Activated naive CD4-positive, alpha-beta T cell treated with anti-CD3 and anti-CD28 coated beads, Interleukin-2, amount 50 U/mL, for 16 hours (primary cell): Measurements from ENCODE around the gene HYAL4.

Experiments used
- DNase-seq: peaks from one replicate; pipeline ENCODE4 v3.0.0-alpha.2; 2020

Gene HYAL4

DNA sequence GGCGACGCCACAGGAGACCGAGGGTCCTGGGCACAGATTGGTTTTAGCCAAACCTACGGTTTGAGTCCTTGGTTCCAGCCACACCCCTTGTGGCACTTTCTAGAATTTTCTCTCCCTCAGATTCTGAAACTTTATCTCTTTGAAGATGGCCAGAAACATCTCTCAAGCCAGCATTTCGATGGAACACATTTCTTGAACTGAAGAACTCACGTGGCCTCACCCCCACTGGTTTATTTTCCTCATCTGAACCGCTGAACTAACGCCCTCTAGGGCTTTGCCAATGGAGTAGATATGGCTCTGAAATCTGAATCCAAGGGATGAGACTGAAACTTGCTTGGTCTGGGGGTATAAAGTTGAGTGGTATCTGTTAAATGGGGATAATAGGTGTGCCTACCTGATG lies 73.3 kb downstream of the HYAL4 start:
- no peak for DNase-seq

DNA sequence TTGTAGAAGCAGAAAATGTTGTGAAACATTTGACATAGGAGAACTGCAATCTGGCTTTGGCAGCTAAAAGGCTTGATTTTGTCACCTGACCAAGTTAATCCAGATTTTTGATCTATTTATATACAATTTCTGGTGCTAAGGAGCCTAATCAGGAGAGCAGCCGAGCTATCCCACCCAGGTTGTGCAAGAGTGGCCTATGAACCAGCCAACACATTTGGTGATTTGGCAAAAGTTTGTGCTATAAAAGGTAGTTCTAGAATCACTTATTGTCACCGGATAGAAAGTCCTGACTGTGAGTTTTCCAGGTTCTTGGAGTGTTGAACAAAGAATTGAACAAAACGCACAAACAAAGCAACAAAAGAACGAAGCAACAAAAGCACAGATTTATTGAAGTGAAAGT lies 78.6 kb downstream of the HYAL4 start:
- DNase-seq, result no peak

DNA sequence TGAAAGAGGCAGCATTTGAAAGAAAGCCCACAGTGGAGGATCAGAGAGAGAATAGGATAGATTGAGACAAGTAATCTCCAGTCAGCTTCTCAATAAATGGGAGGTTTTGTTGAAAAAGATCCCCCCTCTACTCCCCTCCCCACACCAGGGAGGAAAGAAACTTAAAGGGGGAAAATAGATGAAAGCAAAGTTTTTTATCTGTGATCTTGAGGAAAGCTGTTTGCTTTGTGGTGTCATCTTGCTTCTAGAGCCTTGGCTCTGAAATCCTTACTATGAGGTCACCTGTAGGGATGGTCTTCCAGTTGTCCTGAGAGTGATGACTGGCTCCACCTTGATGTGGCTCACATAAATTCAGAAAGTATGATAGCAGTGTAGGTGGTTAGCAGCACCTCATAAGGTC lies 80.0 kb downstream of the HYAL4 start, which contains the start of gene SPAM1:
Gene SPAM1, plus strand, starts transcription at position 301 of the 400 bp plus-strand sequence. CDS start 28,330 bp downstream, outside the sequence.
- DNase-seq, result no peak
